Coronary artery (tissue), 2 donors: Measurements from ENCODE around the gene WWP2.
"Not testable (repeated sequence)": the region's sequence is repeated elsewhere in the genome, so short reads cannot be mapped to it uniquely, and the experiment has no call there.

Experiments used
- DNase-seq: peaks from one replicate; pipeline ENCODE4 v3.0.0-alpha.2; 2017; ENCODE audit warnings: low spot score
- H3K27ac ChIP-seq, 2 donors: fragments of 200-600 bp; sonication (generic); one replicate each; pipeline ENCODE4 v1.5.1; 2016 to 2019
- H3K4me3 ChIP-seq: fragments of 200-600 bp; sonication (generic); 2 replicates; pipeline ENCODE4 v1.5.1; 2016; ENCODE audit warnings: mild to moderate bottlenecking, moderate library complexity
- CTCF ChIP-seq: fragments of 200-600 bp; sonication (generic); IDR thresholded peaks from one replicate; pipeline ENCODE4 v1.5.1; 2019; ENCODE audit warnings: antibody characterized with exemption

The WWP2 gene

GRCh38 chr16:69823831-69824563 is 61.9 kb downstream of the WWP2 start:
- H3K4me3 ChIP-seq: no peak overlapping the region
- DNase-seq: peak; percentile 70
- peak overlapping the region; percentile 15 to 60 for H3K27ac ChIP-seq
- no peak for TF ChIP-seq CTCF

GRCh38 chr16:69824564-69825142 is 62.5 kb downstream of the WWP2 start:
- H3K4me3 ChIP-seq: not testable (repeated sequence)
- peak overlapping the region in 1 of 2 donors; percentile 24 for H3K27ac ChIP-seq
- peak; percentile 24 for DNase-seq

GRCh38 chr16:69827524-69827923 is 65.4 kb downstream of the WWP2 start:
- TF ChIP-seq CTCF: no peak
- Histone ChIP-seq H3K4me3 (no peak overlapping the region), H3K27ac (no peak overlapping the region)
- DNase-seq: no peak

GRCh38 chr16:69829338-69829737 is 67.2 kb downstream of the WWP2 start:
- no peak for DNase-seq
- H3K4me3 ChIP-seq: no peak overlapping the region

GRCh38 chr16:69830146-69830533 is 68.0 kb downstream of the WWP2 start:
- DNase-seq: no peak
- no peak overlapping the region for H3K4me3 ChIP-seq
- no peak for TF ChIP-seq CTCF
- H3K27ac ChIP-seq: peak overlapping the region; percentile 34 to 71

More at GRCh38 chr16:69829338-69829737, 67.2 kb downstream of the WWP2 start:
- no peak overlapping the region for H3K27ac ChIP-seq
- TF ChIP-seq CTCF: no peak

- H3K4me3 ChIP-seq: no peak overlapping the region
- peak overlapping the region; percentile 34 to 71 for H3K27ac ChIP-seq
- no peak for DNase-seq
- TF ChIP-seq CTCF: no peak
Measured at GRCh38 chr16:69830534-69831211, 68.5 kb downstream of the WWP2 start.

GRCh38 chr16:69831212-69832123 is 69.3 kb downstream of the WWP2 start:
- Histone ChIP-seq H3K4me3 (no peak overlapping the region), H3K27ac (peak overlapping the region; percentile 34 to 71)
- TF ChIP-seq CTCF: no peak
- no peak for DNase-seq
